Kasumi-1 (cell line): ENCODE measurements around the gene SLCO2A1.

Experiments
- DNase-seq, 2 experiments: peaks; one replicate each; lab custom pipeline; 2025; lab: John Stamatoyannopoulos, UW

The SLCO2A1 gene

GRCh38 chr3:134060561-134061385 is 31.0 kb upstream of the SLCO2A1 start:
- DNase-seq = no peak

DNA sequence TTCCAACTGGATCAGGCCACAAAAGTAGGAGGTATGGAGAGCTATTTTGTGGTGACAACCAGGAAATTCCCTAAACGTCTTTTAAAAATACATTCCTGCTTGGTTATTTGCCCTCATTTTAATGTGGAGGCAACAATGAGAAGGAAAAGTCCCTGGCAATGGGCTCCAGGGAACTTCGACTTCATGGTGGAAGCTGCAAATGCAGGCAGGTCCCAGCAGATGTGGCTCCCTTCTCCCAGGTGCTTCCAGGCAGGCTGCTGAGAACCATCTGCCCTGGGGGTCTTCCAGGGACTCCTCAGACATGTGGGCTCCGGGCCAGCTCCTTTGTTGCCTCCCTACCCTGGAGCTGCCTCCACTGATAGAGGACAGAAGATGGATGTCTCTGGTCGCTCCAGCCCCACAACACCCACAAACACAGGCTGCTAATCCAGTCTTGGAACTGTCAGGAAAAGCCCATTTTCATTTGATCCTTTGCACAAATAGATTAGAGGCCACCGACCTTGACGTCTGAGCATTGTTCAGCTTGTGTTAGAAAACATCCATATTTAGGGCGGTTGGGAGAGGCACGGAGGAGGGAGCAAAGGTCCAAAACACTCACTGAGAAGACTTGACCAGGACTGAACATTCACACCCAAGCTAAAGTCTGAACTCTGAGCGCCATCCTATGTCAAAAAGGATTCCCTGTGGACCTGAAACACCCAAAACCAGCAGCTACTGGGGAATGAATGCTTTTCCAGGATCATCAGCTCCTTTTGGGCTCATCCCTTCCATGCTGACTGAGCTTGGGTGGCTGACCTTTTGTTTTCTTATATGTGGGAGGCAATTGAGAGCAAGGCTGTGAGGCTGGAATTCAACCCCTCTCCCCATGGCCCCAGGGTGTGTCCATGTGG is 30.2 kb upstream of the SLCO2A1 start:
- DNase-seq = no peak

DNA sequence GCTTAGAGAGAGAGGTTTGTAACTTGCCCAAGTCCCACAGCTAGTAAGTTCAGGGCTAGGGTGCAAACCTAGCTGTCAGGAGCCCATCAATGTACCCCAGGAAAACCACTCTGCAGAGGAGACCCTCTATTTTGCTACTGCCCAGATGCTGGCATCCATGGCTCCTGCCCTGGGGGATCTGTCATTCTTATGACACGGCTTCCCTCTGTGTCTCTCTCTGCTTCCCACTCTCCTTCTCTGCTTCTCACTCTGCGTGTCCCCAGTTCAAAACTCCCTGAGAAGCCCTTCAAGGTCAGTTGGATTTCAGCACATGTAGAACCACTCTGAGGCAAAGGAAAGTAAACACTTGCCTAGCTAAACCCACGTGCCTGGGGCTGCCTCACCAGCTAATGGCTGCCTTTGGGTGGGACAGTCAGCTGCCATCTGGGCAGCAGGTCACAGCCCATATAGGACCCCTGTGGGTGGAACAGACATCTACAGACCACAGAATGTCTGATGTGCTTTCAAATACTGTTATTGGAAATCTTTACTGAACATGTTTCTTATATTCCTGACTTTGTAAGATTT is 29.4 kb upstream of the SLCO2A1 start:
- no peak for DNase-seq

DNA sequence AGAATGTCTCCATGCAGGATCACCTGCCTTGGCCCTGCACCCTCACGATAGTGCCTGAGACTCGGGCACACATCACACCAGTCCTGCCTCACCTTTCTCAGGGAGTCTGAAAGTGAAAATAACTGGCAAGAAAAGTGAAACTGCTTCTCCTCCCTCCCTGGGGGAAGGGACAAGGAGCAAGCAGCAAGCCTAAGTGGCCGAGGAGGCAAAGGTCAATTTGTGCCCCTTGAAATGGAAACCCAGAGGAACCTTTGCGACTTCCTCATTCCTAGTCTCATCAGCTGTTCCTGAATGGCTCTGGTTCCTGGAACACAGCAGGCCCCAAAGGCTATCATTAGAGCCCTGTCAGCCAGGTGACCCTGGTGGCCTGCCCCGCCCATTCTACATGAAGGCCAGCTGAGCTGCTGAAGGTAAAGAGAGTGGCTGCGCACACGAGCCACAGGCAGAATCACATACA is 28.0 kb upstream of the SLCO2A1 start:
- no peak for DNase-seq

- DNase-seq = no peak
These were observed 27.4 kb upstream of the SLCO2A1 start for GRCh38 chr3:134057006-134057653.

DNA sequence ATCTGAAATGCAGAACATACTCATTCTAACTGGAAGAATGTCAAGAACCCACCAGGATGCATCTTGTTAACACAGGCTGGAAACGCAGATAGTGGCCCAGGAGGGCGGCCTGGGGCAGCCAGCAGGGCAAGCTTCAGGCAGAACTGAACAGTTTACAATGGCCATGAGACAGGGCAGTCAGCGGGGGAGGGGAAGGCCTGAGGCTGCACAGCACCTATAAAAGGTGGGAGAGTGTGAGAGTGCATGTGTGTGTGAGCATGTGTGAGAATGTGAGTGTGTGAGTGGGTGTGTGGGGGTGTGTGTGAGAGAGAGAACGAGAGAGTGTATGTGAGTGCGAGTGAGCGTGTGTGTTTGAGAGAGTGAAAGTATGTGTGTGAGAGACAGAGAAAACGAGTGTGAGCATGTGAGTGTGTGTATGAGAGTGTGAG is 26.8 kb upstream of the SLCO2A1 start:
- no peak for DNase-seq

DNA sequence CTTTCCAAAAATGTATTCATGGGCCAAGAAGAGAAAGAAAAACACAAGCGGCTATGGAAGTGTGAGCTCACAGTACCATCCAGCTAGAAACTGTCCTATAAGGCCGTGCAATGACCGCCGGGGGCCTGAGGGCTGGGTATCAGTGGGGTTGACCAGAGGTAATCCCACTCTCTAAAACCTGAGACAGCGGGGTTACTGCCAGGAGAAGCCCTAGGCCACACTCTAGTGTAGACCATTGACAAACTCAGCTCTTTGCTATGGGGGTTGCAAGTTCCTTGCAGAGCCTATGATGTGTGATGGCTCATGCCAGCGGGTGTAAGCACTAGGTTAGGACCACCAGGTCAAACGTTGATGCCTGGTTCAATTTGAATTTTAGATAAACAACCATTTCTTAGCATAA is 25.9 kb upstream of the SLCO2A1 start:
- no peak for DNase-seq

- no peak for DNase-seq
These were observed 25.2 kb upstream of the SLCO2A1 start for GRCh38 chr3:134054881-134055280.

- DNase-seq = no peak
These were observed 24.5 kb upstream of the SLCO2A1 start for GRCh38 chr3:134054231-134054630.

GRCh38 chr3:134052370-134052769 is 22.6 kb upstream of the SLCO2A1 start:
- DNase-seq = no peak

GRCh38 chr3:134049676-134050075 is 20.0 kb upstream of the SLCO2A1 start:
- no peak for DNase-seq

DNA sequence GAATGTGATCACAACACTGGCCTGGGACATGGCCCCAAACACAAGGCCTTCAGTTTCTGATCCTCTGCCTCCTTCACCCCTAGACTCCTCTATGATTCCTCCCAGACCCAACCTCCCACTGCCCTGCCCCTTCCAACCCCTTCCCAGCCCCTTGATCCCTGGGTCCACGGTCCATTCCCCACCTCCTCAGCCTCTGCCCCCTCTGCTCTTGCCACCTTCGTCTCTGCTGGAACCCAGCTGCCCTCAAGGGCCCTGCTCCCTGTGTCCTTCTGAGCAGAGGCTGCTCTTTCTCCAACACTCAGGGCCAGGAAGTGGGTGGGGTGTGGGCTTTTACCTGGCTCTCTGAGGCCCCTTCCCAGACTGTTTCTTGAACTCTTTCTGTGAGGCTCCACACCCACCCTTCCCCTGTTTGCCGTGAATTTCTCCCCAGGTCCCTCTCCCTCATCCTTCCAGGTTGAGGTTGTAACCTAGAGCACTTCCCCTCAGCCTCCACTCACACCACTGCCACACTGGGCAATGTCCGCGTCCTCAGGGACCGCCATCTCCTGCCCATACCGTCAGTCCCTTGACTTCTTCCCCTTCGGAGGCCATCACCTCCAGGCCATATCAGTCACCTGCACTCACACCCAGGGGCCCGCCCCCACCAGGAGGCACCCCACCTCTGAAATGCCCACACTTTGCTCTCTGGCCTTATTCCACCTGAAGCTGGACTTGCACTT is 18.7 kb upstream of the SLCO2A1 start:
- no peak for DNase-seq

GRCh38 chr3:134044459-134044858 is 14.7 kb upstream of the SLCO2A1 start:
- no peak for DNase-seq

- DNase-seq = no peak
These were observed 10.3 kb upstream of the SLCO2A1 start for GRCh38 chr3:134040066-134040465.

- no peak for DNase-seq
These were observed 9.6 kb upstream of the SLCO2A1 start for GRCh38 chr3:134039161-134039862.

DNA sequence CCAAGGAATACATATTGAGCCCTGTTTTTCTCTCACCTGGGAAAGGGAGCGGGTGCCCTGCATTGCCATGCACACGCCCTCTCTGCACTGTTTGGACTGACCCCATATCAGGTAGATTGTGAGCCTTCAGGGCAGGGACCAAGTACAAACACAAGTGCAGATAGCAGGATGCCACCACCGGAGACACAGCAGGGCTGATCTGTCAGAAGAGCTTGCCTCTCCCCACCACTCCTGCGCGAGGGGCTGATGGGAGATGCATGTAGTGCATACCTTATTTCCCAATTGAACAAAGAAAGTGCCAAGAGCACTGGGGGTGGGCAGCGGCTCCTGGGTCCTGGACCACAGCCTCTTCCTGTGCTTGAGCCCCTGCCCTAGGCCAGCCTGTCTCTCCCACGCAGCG is 9.0 kb upstream of the SLCO2A1 start:
- no peak for DNase-seq

DNA sequence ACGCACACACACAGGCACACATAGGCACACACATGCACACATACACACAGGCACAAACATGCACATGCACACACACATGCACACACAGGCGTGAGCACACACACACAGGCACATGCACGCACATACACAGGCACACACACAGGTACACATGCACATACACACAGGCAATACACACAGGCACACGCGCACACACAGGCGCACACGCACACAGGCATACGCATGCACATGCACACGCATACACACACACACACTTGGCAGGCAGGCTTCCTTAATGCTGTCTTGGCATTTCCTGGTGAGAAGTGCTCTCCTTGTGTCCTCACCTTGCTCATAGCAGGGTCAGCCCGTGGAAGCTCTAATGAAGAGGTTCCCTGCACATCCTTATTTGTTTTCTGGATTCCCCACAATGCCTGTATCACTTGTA is 8.4 kb upstream of the SLCO2A1 start:
- DNase-seq = no peak

- DNase-seq = no peak
These were observed 7.4 kb upstream of the SLCO2A1 start for GRCh38 chr3:134037168-134037567.

GRCh38 chr3:134036291-134036690 is 6.6 kb upstream of the SLCO2A1 start:
- DNase-seq = no peak

DNA sequence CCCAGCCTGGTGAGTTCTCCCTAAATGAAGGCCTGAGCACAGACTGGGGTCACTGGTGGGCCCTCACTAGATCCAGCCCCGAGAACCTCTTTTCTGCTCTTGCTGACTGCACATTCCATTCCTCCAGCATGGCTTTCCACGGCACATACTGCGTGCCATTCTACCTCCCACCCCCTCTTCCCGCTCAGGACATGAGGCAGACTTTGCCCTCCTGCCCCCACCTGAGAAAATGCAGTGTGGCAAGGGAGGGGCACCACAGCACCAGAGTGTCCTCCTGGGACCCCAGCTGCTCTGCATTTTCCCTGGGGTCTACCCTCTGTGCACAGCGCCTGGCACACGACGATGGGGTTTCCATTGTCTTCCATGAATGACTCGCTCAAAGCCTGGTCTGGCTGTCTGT is 6.1 kb upstream of the SLCO2A1 start:
- DNase-seq = no peak
